Midbrain (tissue), 1 donor: ENCODE results near the gene OTULIN.

ENCODE experiments used
- DNase-seq: peaks from one replicate; lab custom pipeline; 2025; lab: John Stamatoyannopoulos, UW

OTULIN gene

GRCh38 chr5:14698495-14698894 is 34.0 kb downstream of the OTULIN start:
- DNase-seq, result no peak

GRCh38 chr5:14699159-14699558 is 34.6 kb downstream of the OTULIN start:
- no peak for DNase-seq

GRCh38 chr5:14699807-14700400 is 35.4 kb downstream of the OTULIN start:
- no peak for DNase-seq

GRCh38 chr5:14700478-14701436 is 36.2 kb downstream of the OTULIN start:
- no peak for DNase-seq

GRCh38 chr5:14701556-14701955 is 37.0 kb downstream of the OTULIN start:
- no peak for DNase-seq

- DNase-seq, result no peak
These were observed 37.8 kb downstream of the OTULIN start for GRCh38 chr5:14702238-14702839.

GRCh38 chr5:14705556-14705955 is 41.0 kb downstream of the OTULIN start:
- DNase-seq, result no peak

- no peak for DNase-seq
These were observed 42.1 kb downstream of the OTULIN start for GRCh38 chr5:14706615-14707021.

- DNase-seq, result no peak
These were observed 43.4 kb downstream of the OTULIN start for GRCh38 chr5:14707811-14708390.

- no peak for DNase-seq
These were observed 44.0 kb downstream of the OTULIN start for GRCh38 chr5:14708551-14708950.

GRCh38 chr5:14710313-14710994 is 45.9 kb downstream of the OTULIN start:
- DNase-seq, result no peak

GRCh38 chr5:14712131-14712530 is 47.6 kb downstream of the OTULIN start:
- no peak for DNase-seq

GRCh38 chr5:14712666-14713065 is 48.1 kb downstream of the OTULIN start:
- DNase-seq, result no peak

GRCh38 chr5:14713476-14714390 is 49.2 kb downstream of the OTULIN start:
- no peak for DNase-seq

GRCh38 chr5:14714706-14715105 is 50.2 kb downstream of the OTULIN start:
- DNase-seq, result no peak

- no peak for DNase-seq
These were observed 51.0 kb downstream of the OTULIN start for GRCh38 chr5:14715481-14715880.

- no peak for DNase-seq
These were observed 52.5 kb downstream of the OTULIN start for GRCh38 chr5:14716755-14717752.

GRCh38 chr5:14718778-14719177 is 54.3 kb downstream of the OTULIN start:
- DNase-seq, result no peak

GRCh38 chr5:14720236-14720923 is 55.9 kb downstream of the OTULIN start:
- no peak for DNase-seq
